Activated B cell treated with CpG ODN at 0.5 μM for 24 hours (primary cell): ENCODE data around the gene SEPSECS. TPM values are rescaled to one million over a fixed set of nuclear protein-coding genes. Genes with fewer than 3 reads are reported as not detected.

Source experiments
- ATAC-seq: fragments of 200-7000 bp; cut with Tn5 transposase; one replicate; pipeline ENCODE4 v1.10.0; 2021; ENCODE audit warnings: low read depth, mild to moderate bottlenecking, moderate library complexity
- CTCF ChIA-PET: fragments of 350-600 bp; sonication (Branson Sonifier 250); formaldehyde crosslinking; loops from one replicate; lab custom pipeline; 2021; ENCODE audit warnings: antibody characterized with exemption; lab: Charles Lee
- POLR2A ChIA-PET: fragments of 350-600 bp; sonication (Branson Sonifier 250); formaldehyde crosslinking; loops from one replicate; lab custom pipeline; 2021; ENCODE audit warnings: antibody characterized with exemption; lab: Charles Lee
- DNase-seq: peaks from one replicate; pipeline ENCODE4 v3.0.0; 2022
- H3K27ac Mint-ChIP-seq: one replicate; pipeline ENCODE4 v1.8.0; 2020; ENCODE audit warnings: mixed read lengths
- H3K27me3 Mint-ChIP-seq: one replicate; pipeline ENCODE4 v1.8.0; 2021; ENCODE audit warnings: mixed read lengths
- H3K36me3 Mint-ChIP-seq: one replicate; pipeline ENCODE4 v1.8.0; 2021; ENCODE audit warnings: low read depth, mixed read lengths
- H3K4me1 Mint-ChIP-seq: one replicate; pipeline ENCODE4 v1.8.0; 2021; ENCODE audit warnings: mixed read lengths
- H3K4me3 Mint-ChIP-seq: one replicate; pipeline ENCODE4 v1.8.0; 2020; ENCODE audit warnings: mild to moderate bottlenecking, mixed read lengths
- H3K9me3 Mint-ChIP-seq: one replicate; pipeline ENCODE4 v1.8.0; 2020; ENCODE audit warnings: mixed read lengths
- CTCF ChIP-seq: fragments of 200-600 bp; IDR thresholded peaks from one replicate; pipeline ENCODE4 v1.8.0; 2022; ENCODE audit warnings: antibody characterized with exemption, mild to moderate bottlenecking
- intact Hi-C: fragments of 100-400 bp; cut with micrococcal nuclease; formaldehyde crosslinking; loops from one replicate; pipeline ENCODE4 v1.15.1; 2024
- total RNA-seq: library from RNA; stranded (reverse); gene quantifications from 2 replicates; pipeline ENCODE4 v1.2.3, GENCODE V29; 2022

The SEPSECS gene
- total RNA-seq, 1 donor from 2014 or later: 12.4 TPM

- intact Hi-C loops: no loop called here
- no peak for DNase-seq
- ChIA-PET POLR2A (interaction anchor here (3.5 kb wide), 1 partner anchor 153 kb away, joined by 30 read pairs; the partner anchor contains the start of gene ZCCHC4), CTCF (no interaction called here)
- peaks cover 36% of the 10 kb centered on the region for H3K4me1 Mint-ChIP-seq
- ATAC-seq: no peak
- no peak for TF ChIP-seq CTCF
- H3K9me3 Mint-ChIP-seq: no peaks in the 10 kb centered on the region
- peak overlapping the region; percentile 89 for H3K4me3 Mint-ChIP-seq
- no peaks in the 10 kb centered on the region for H3K27me3 Mint-ChIP-seq
- H3K27ac Mint-ChIP-seq: peak overlapping the region; percentile 91
- H3K36me3 Mint-ChIP-seq: peaks cover 30% of the 10 kb centered on the region
Measured at GRCh38 chr4:25158817-25159216, 1.4 kb downstream of the SEPSECS start.

GRCh38 chr4:25157081-25157480, 3.2 kb downstream of the SEPSECS start:
- H3K27me3 Mint-ChIP-seq: no peaks in the 10 kb centered on the region
- POLR2A ChIA-PET: no interaction called here

GRCh38 chr4:25155947-25156346, 4.3 kb downstream of the SEPSECS start:
- no peak for TF ChIP-seq CTCF
- H3K4me3 Mint-ChIP-seq: no peak overlapping the region
- no peaks in the 10 kb centered on the region for H3K9me3 Mint-ChIP-seq
- ATAC-seq: no peak
- peaks cover 20% of the 10 kb centered on the region for H3K4me1 Mint-ChIP-seq
- POLR2A ChIA-PET: no interaction called here
- intact Hi-C loops: no loop called here
- H3K27ac Mint-ChIP-seq: no peak overlapping the region
- no peak for DNase-seq
- H3K36me3 Mint-ChIP-seq: peaks cover 25% of the 10 kb centered on the region
- no peaks in the 10 kb centered on the region for H3K27me3 Mint-ChIP-seq
- CTCF ChIA-PET: no interaction called here

More at GRCh38 chr4:25157081-25157480, 3.2 kb downstream of the SEPSECS start:
- CTCF ChIA-PET: no interaction called here
- Mint-ChIP-seq H3K9me3 (no peaks in the 10 kb centered on the region), H3K4me1 (peaks cover 32% of the 10 kb centered on the region), H3K36me3 (peaks cover 27% of the 10 kb centered on the region), H3K4me3 (no peak overlapping the region), H3K27ac (no peak overlapping the region)
- ATAC-seq: no peak
- intact Hi-C loops: no loop called here
- DNase-seq: no peak
- no peak for TF ChIP-seq CTCF

- Mint-ChIP-seq H3K27ac (no peak overlapping the region), H3K4me3 (no peak overlapping the region), H3K9me3 (no peaks in the 10 kb centered on the region), H3K4me1 (peaks cover 10% of the 10 kb centered on the region), H3K27me3 (no peaks in the 10 kb centered on the region), H3K36me3 (peaks cover 22% of the 10 kb centered on the region)
- POLR2A ChIA-PET: interaction anchor here (0.6 kb wide), 1 partner anchor 21 kb away, joined by 12 read pairs; no protein-coding TSS in a partner anchor
- intact Hi-C loops: no loop called here
- TF ChIP-seq CTCF: no peak
- DNase-seq (no peak), ATAC-seq (no peak)
- CTCF ChIA-PET: interaction anchor here (1.6 kb wide), 1 partner anchor 11 kb away, joined by 5 read pairs; no protein-coding TSS in a partner anchor
Measured at GRCh38 chr4:25154594-25155265, 5.5 kb downstream of the SEPSECS start.

- CTCF ChIA-PET: no interaction called here
Measured at GRCh38 chr4:25146076-25146475, 14.2 kb downstream of the SEPSECS start.

More at GRCh38 chr4:25146076-25146475, 14.2 kb downstream of the SEPSECS start:
- H3K4me1 Mint-ChIP-seq: no peaks in the 10 kb centered on the region
- DNase-seq (no peak), ATAC-seq (no peak)
- no peak for TF ChIP-seq CTCF
- POLR2A ChIA-PET: no interaction called here
- H3K36me3 Mint-ChIP-seq: peaks cover 30% of the 10 kb centered on the region
- no peaks in the 10 kb centered on the region for H3K9me3 Mint-ChIP-seq
- no peak overlapping the region for H3K27ac Mint-ChIP-seq
- no peaks in the 10 kb centered on the region for H3K27me3 Mint-ChIP-seq
- intact Hi-C loops: no loop called here
- H3K4me3 Mint-ChIP-seq: no peak overlapping the region
